Measurements from ENCODE around the gene S1PR1.

S1PR1 gene

DNA sequence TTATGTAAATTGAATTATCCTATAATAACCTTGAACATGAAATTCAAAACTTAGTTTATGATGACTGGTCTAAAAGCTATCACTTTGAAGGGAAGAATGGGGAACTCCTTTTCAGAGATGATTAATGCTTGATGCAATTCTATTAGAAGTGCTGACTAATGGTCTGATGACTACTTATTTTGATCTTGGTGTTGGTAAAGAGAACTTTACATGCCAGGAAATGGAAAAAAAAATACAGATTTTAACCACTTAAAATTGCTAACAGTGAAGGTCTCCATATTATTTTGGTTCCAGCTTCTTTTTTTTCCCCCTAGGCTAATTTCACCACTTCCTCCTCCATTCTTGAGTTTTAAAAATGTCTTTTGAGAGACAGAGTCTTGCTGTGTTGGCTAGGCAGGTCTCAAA lies 22.9 kb downstream of the S1PR1 start:
- H3K27ac Mint-ChIP-seq = no peak overlapping the region

DNA sequence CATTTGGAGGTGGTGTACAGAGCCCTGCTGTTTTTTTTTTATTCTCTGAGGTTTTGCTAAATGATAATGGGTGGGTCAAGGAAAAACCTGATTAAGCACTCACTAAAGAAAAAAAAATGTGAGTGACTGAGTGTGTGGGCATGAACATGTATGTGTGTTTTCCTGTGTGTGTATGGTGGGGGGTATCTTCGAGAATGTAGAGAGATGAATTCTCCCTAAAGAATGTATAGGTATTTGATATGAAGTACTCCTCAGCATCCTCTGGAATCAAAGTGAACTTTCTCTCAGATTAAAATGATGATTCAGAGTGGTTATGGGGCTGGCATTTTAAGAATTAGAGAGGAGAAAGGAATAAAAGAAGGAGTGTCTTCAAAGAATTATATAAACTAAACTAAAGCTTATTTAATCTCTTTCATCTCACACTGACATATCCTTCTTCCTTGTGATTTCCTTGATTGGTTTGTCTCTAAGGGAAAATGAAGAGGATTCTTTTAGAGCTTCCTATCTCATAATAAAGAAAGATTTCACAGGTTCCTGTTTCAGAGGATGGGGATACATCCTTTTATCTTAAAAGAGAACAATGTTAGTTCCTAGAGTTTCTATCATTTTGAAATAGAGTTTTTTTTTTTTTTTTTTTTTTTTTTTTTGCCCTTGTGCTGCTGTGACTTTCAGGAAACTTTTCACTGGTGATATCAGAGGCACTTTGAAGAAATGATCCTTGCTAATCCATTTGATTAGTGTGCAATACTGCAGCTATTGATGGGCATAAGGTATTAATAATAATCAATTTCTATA lies 23.9 kb downstream of the S1PR1 start:
- DNase-seq = no peak
- Mint-ChIP-seq H3K4me1 (peaks cover 60% of the 10 kb centered on the region), H3K4me3 (no peak overlapping the region), H3K27ac (no peak overlapping the region), H3K27me3 (ENCODE audit: low read depth, poor library complexity) (no peaks in the 10 kb centered on the region), H3K36me3 (ENCODE audit: low read depth) (no peaks in the 10 kb centered on the region), H3K9me3 (no peaks in the 10 kb centered on the region)
- TF ChIP-seq, protein P1, sequence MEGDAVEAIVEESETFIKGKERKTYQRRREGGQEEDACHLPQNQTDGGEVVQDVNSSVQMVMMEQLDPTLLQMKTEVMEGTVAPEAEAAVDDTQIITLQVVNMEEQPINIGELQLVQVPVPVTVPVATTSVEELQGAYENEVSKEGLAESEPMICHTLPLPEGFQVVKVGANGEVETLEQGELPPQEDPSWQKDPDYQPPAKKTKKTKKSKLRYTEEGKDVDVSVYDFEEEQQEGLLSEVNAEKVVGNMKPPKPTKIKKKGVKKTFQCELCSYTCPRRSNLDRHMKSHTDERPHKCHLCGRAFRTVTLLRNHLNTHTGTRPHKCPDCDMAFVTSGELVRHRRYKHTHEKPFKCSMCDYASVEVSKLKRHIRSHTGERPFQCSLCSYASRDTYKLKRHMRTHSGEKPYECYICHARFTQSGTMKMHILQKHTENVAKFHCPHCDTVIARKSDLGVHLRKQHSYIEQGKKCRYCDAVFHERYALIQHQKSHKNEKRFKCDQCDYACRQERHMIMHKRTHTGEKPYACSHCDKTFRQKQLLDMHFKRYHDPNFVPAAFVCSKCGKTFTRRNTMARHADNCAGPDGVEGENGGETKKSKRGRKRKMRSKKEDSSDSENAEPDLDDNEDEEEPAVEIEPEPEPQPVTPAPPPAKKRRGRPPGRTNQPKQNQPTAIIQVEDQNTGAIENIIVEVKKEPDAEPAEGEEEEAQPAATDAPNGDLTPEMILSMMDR (IDR thresholded peaks at IDR 0.05) = no peak

More for the DNA sequence above, 22.9 kb downstream of the S1PR1 start:
- no peaks in the 10 kb centered on the region for H3K36me3 Mint-ChIP-seq (ENCODE audit: low read depth)
- no peaks in the 10 kb centered on the region for H3K9me3 Mint-ChIP-seq
- H3K4me3 Mint-ChIP-seq = no peak overlapping the region
- H3K27me3 Mint-ChIP-seq (ENCODE audit: low read depth, poor library complexity) = no peaks in the 10 kb centered on the region
- peaks cover 58% of the 10 kb centered on the region for H3K4me1 Mint-ChIP-seq
- TF ChIP-seq, protein P1 (IDR thresholded peaks at IDR 0.05) = no peak
- no peak for DNase-seq

DNA sequence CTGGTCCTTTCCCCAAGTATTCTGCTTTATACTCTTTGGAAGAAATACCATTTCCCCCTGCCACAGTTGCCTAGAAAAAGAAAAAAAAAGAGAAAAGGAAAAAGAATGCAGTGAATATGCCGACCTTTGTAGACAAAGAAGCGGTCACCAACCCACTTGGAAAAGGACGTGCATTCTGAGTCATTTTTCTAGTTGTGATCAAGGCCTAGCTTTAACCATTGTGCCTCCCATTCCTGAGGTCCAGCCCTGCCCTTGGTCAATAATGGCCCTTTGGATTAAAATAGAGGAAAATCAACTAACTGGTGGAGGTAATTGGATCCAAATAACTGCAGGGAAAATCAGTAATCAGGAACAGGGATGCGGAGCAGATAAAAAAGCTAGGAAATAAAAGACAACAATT lies 24.8 kb downstream of the S1PR1 start:
- peak overlapping the region; percentile 61 for H3K27ac Mint-ChIP-seq
- DNase-seq = no peak
- H3K4me1 Mint-ChIP-seq = peaks cover 60% of the 10 kb centered on the region
- H3K4me3 Mint-ChIP-seq = no peak overlapping the region
- no peaks in the 10 kb centered on the region for H3K9me3 Mint-ChIP-seq
- H3K27me3 Mint-ChIP-seq (ENCODE audit: low read depth, poor library complexity) = no peaks in the 10 kb centered on the region
- no peaks in the 10 kb centered on the region for H3K36me3 Mint-ChIP-seq (ENCODE audit: low read depth)
- TF ChIP-seq, protein P1 (IDR thresholded peaks at IDR 0.05) = no peak

DNA sequence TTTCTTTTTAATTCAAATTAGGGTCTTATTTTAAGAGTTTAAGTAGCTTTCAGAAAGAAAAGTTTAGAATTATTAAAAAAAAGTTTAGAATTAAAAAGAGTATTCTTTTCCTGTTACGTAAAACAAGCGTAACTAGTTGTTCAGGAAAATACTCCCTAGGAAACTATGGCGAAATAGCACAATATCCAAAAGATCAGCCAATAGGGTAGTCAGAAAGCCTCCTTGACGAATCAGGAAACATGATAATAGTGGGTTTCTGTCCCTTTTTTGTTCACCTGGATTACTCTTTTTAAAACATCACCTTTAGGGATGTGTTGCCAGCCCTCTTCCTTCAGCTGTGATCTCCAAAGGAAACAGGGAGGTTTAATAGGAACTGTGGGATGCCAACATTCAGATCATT lies 25.2 kb downstream of the S1PR1 start:
- TF ChIP-seq, protein P1 (IDR thresholded peaks at IDR 0.05) = no peak
- Mint-ChIP-seq H3K4me3 (peak overlapping the region; percentile 29), H3K9me3 (no peaks in the 10 kb centered on the region), H3K36me3 (ENCODE audit: low read depth) (no peaks in the 10 kb centered on the region), H3K4me1 (peaks cover 60% of the 10 kb centered on the region), H3K27ac (peak overlapping the region; percentile 97), H3K27me3 (ENCODE audit: low read depth, poor library complexity) (no peaks in the 10 kb centered on the region)
- no peak for DNase-seq

DNA sequence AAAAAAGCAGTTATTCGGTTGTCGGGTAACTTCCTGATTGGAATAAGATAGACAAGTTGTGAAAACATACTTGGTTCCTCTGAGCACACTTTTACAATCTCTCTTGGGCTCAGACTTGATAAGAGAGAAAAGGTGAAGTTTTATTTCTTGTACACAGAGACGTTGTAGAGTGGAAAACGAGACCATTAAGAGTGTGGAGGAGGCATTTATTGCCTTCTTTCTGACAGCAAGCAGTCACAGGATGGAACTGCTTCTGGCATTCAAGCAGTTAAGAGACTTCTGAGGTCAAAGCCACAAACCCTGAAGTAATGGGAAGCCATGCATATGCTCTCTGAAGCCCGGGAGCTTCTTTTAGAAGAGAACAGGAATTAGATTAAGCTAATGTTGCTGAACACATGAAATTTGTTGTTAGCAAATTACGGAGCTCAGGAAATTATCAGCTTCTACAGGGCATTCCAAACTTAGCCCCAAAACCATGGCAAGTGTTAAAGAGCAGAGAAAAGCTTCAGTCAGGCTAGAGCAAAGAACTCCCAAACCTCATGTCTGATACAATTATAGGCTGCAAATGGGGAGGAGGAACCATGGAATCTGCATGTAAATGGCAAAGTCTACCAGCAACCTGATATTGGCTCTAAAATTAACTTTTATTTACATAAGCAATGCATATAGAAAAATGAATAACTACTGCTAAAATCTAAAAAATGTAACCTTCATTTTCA lies 26.0 kb downstream of the S1PR1 start:
- TF ChIP-seq, protein P1 (IDR thresholded peaks at IDR 0.05) = no peak
- peak overlapping the region; percentile 60 for H3K4me3 Mint-ChIP-seq
- no peaks in the 10 kb centered on the region for H3K9me3 Mint-ChIP-seq
- DNase-seq = no peak
- H3K36me3 Mint-ChIP-seq (ENCODE audit: low read depth) = no peaks in the 10 kb centered on the region
- peaks cover 59% of the 10 kb centered on the region for H3K4me1 Mint-ChIP-seq
- H3K27me3 Mint-ChIP-seq (ENCODE audit: low read depth, poor library complexity) = no peaks in the 10 kb centered on the region
- H3K27ac Mint-ChIP-seq = peak overlapping the region; percentile 97
